ENCODE data around the gene SERHL2.
A peak's percentile ranks its signal among the peaks of the same experiment; 100 is the strongest.
"Not testable (repeated sequence)": the region's sequence is repeated elsewhere in the genome, so short reads cannot be mapped to it uniquely, and the experiment has no call there.

The SERHL2 gene

GRCh38 chr22:42553475-42554361 is at the start of gene SERHL2:
Gene SERHL2 (plus strand): TSS chr22:42553956. CDS start chr22:42554021, 65 bp downstream.
- peak; percentile 90 for DNase-seq (ENCODE audit: low spot score)

- DNase-seq (ENCODE audit: low spot score) = not testable (repeated sequence)
Measured at GRCh38 chr22:42508327-42508974, 45.3 kb upstream of the SERHL2 start.

GRCh38 chr22:42508975-42509364 is 44.8 kb upstream of the SERHL2 start:
- DNase-seq (ENCODE audit: low spot score) = not testable (repeated sequence)

GRCh38 chr22:42509548-42509947 is 44.2 kb upstream of the SERHL2 start:
- DNase-seq (ENCODE audit: low spot score) = no peak

GRCh38 chr22:42511401-42511891 is 42.3 kb upstream of the SERHL2 start:
- no peak for DNase-seq (ENCODE audit: low spot score)

GRCh38 chr22:42512273-42512990 is 41.3 kb upstream of the SERHL2 start:
- not testable (repeated sequence) for DNase-seq (ENCODE audit: low spot score)

GRCh38 chr22:42514331-42514730 is 39.4 kb upstream of the SERHL2 start:
- DNase-seq (ENCODE audit: low spot score) = not testable (repeated sequence)

- DNase-seq (ENCODE audit: low spot score) = not testable (repeated sequence)
Measured at GRCh38 chr22:42515304-42515703, 38.5 kb upstream of the SERHL2 start.

- no peak for DNase-seq (ENCODE audit: low spot score)
Measured at GRCh38 chr22:42515896-42516295, 37.9 kb upstream of the SERHL2 start.

- not testable (repeated sequence) for DNase-seq (ENCODE audit: low spot score)
Measured at GRCh38 chr22:42517103-42517502, 36.7 kb upstream of the SERHL2 start.

- DNase-seq (ENCODE audit: low spot score) = not testable (repeated sequence)
Measured at GRCh38 chr22:42518638-42519524, 34.9 kb upstream of the SERHL2 start.

GRCh38 chr22:42519525-42520401 is 34.0 kb upstream of the SERHL2 start, which contains the start of gene RRP7A:
Gene RRP7A (minus strand): TSS chr22:42519796. CDS start chr22:42519786, 10 bp downstream.
- DNase-seq (ENCODE audit: low spot score) = peak; percentile 73

- DNase-seq (ENCODE audit: low spot score) = no peak
Measured at GRCh38 chr22:42521228-42521546, 32.6 kb upstream of the SERHL2 start.

GRCh38 chr22:42522546-42522945 is 31.2 kb upstream of the SERHL2 start:
- DNase-seq (ENCODE audit: low spot score) = no peak

GRCh38 chr22:42528591-42529307 is 25.0 kb upstream of the SERHL2 start:
- DNase-seq (ENCODE audit: low spot score) = no peak

- DNase-seq (ENCODE audit: low spot score) = not testable (repeated sequence)
Measured at GRCh38 chr22:42529435-42529834, 24.3 kb upstream of the SERHL2 start.

- not testable (repeated sequence) for DNase-seq (ENCODE audit: low spot score)
Measured at GRCh38 chr22:42531401-42532084, 22.2 kb upstream of the SERHL2 start.

- DNase-seq (ENCODE audit: low spot score) = no peak
Measured at GRCh38 chr22:42533638-42533977, 20.1 kb upstream of the SERHL2 start.

- DNase-seq (ENCODE audit: low spot score) = not testable (repeated sequence)
Measured at GRCh38 chr22:42535082-42535731, 18.5 kb upstream of the SERHL2 start.

Measured in hepatic stellate cell (primary cell).